SK-N-SH (cell line): ENCODE results near the gene PLAAT1. TPM values are rescaled to one million over a fixed set of nuclear protein-coding genes. Genes with fewer than 3 reads are reported as not detected.

ENCODE experiments used
- CTCF ChIA-PET: fragments of 300-600, 350-600 bp; formaldehyde crosslinking; extraction: SDS; loops from one replicate; lab custom pipeline; 2021; lab: Yijun Ruan, JAX
- POLR2A ChIA-PET: fragments of 350-600 bp; sonication (Branson Sonifier 250); formaldehyde crosslinking; extraction: SDS; loops from one replicate; lab custom pipeline; 2020; ENCODE audit warnings: antibody characterized with exemption, inconsistent platforms; lab: Yijun Ruan, JAX
- DNase-seq: peaks from one replicate; pipeline ENCODE4 v3.0.0; 2012
- H2AFZ ChIP-seq: fragments of 200-600 bp; sonication (generic); 2 replicates; pipeline ENCODE4 v1.8.1; 2016; ENCODE audit warnings: antibody characterized with exemption, mild to moderate bottlenecking, low read depth
- H3F3A ChIP-seq: fragments of 200-600 bp; sonication (generic); replicated peaks from 2 replicates; pipeline ENCODE3; 2016; ENCODE audit warnings: antibody characterized with exemption, mild to moderate bottlenecking; ENCODE audit not compliant: insufficient read depth
- H3K27ac ChIP-seq, 2 experiments: fragments of 200-500 bp in 1 of 2; fragments of 200-600 bp in 1 of 2; sonication (Bioruptor generic) in 1 of 2; sonication (generic), shearing (Covaris generic) in 1 of 2; 2 replicates each; pipeline versions ENCODE4 v1.5.1 to v1.6.1; 2014 to 2016; ENCODE audit warnings: low read depth in 2 of 2, inconsistent platforms in 1 of 2, low read length in 1 of 2, mild to moderate bottlenecking in 1 of 2, mixed read lengths in 1 of 2
- H3K27me3 ChIP-seq: fragments of 200-600 bp; sonication (generic), shearing (Covaris generic); 2 replicates; pipeline ENCODE4 v1.6.1; 2016; ENCODE audit warnings: mixed run types; ENCODE audit not compliant: insufficient read depth
- H3K36me3 ChIP-seq, 2 experiments: fragments of 200-500 bp in 1 of 2; fragments of 200-600 bp in 1 of 2; sonication (Bioruptor generic) in 1 of 2; sonication (generic) in 1 of 2; replicated peaks in 1 of 2; 2 replicates each; pipeline versions ENCODE3 to v1.5.1; 2014 to 2016; ENCODE audit warnings: low read length in 1 of 2, mild to moderate bottlenecking in 1 of 2; ENCODE audit not compliant: insufficient read depth in 2 of 2, control insufficient read depth in 1 of 2
- H3K4me1 ChIP-seq, 2 experiments: fragments of 200-500 bp in 1 of 2; fragments of 200-600 bp in 1 of 2; sonication (Bioruptor generic) in 1 of 2; sonication (generic), shearing (Covaris generic) in 1 of 2; 2 replicates each; pipeline versions ENCODE4 v1.5.1 to v1.6.1; 2014 to 2016; ENCODE audit warnings: low read depth in 1 of 2, low read length in 1 of 2, mixed run types in 1 of 2; ENCODE audit not compliant: insufficient read depth in 2 of 2, control insufficient read depth in 1 of 2
- H3K4me2 ChIP-seq: fragments of 200-600 bp; sonication (generic), shearing (Covaris generic); 2 replicates; pipeline ENCODE4 v1.6.1; 2017; ENCODE audit warnings: mixed run types
- H3K4me3 ChIP-seq, 2 experiments: fragments of 200-500 bp in 1 of 2; fragments of 200-600 bp in 1 of 2; sonication (Bioruptor generic) in 1 of 2; sonication (generic), shearing (Covaris generic) in 1 of 2; 2 replicates each; pipeline versions ENCODE4 v1.5.1 to v1.8.1; 2014 to 2016; ENCODE audit warnings: low read depth in 2 of 2, inconsistent platforms in 1 of 2, low read length in 1 of 2, mild to moderate bottlenecking in 1 of 2, mixed read lengths in 1 of 2, moderate library complexity in 1 of 2
- H3K79me2 ChIP-seq: fragments of 200-600 bp; sonication (generic); 2 replicates; pipeline ENCODE4 v1.8.1; 2017; ENCODE audit warnings: mild to moderate bottlenecking; ENCODE audit not compliant: insufficient read depth
- H3K9ac ChIP-seq: fragments of 200-600 bp; sonication (generic); 2 replicates; pipeline ENCODE4 v1.6.1; 2017; ENCODE audit warnings: mixed run types
- H3K9me2 ChIP-seq: fragments of 200-600 bp; sonication (generic); 2 replicates; pipeline ENCODE4 v1.6.1; 2017; ENCODE audit warnings: mixed run types
- H3K9me3 ChIP-seq: fragments of 200-600 bp; sonication (generic); 2 replicates; pipeline ENCODE4 v1.6.1; 2017; ENCODE audit warnings: mixed run types, mild to moderate bottlenecking, moderate library complexity
- H4K20me1 ChIP-seq: fragments of 200-600 bp; sonication (generic); 2 replicates; pipeline ENCODE4 v1.6.1; 2017; ENCODE audit warnings: mild to moderate bottlenecking, mixed run types; ENCODE audit not compliant: insufficient read depth
- EP300 ChIP-seq, 2 experiments: IDR thresholded peaks; 2 replicates each; pipeline versions ENCODE4 v1.4.0 to v1.6.1; 2012; ENCODE audit warnings: borderline replicate concordance in 1 of 2, low read depth in 1 of 2, low read length in 1 of 2
- EZH2phosphoT487 ChIP-seq: fragments of 200-600 bp; sonication (generic); IDR thresholded peaks from 2 replicates; pipeline ENCODE4 v1.6.1; 2017; ENCODE audit warnings: low read depth, mixed run types, mild to moderate bottlenecking, antibody characterized with exemption, moderate library complexity, borderline replicate concordance
- FOSL2 ChIP-seq: IDR thresholded peaks from 2 replicates; pipeline ENCODE4 v1.4.0; 2012; ENCODE audit warnings: low read depth, mild to moderate bottlenecking, moderate library complexity, borderline replicate concordance
- FOXM1 ChIP-seq: IDR thresholded peaks from 2 replicates; pipeline ENCODE4 v1.4.0; 2012; ENCODE audit warnings: low read depth, mild to moderate bottlenecking
- IRF3 ChIP-seq: fragments of 150-350 bp; IDR thresholded peaks from 2 replicates; pipeline ENCODE4 v1.6.1; 2016; ENCODE audit warnings: mild to moderate bottlenecking, low read depth, low read length
- MXI1 ChIP-seq: IDR thresholded peaks from 2 replicates; pipeline ENCODE4 v1.6.1; 2012; ENCODE audit warnings: mild to moderate bottlenecking, low read depth, low read length, improper control_type of control experiment
- NFIC ChIP-seq: IDR thresholded peaks from 2 replicates; pipeline ENCODE4 v1.4.0; 2012; ENCODE audit warnings: borderline replicate concordance
- NRF1 ChIP-seq: IDR thresholded peaks from 2 replicates; pipeline ENCODE4 v1.6.1; 2012; ENCODE audit warnings: low read depth, mild to moderate bottlenecking, low read length
- PBX3 ChIP-seq: IDR thresholded peaks from 2 replicates; pipeline ENCODE4; 2012
- POLR2AphosphoS5 ChIP-seq: IDR thresholded peaks from 2 replicates; pipeline ENCODE4 v1.6.1; 2012; ENCODE audit warnings: low read depth, low read length
- RCOR1 ChIP-seq: fragments of 150-350 bp; IDR thresholded peaks from 2 replicates; pipeline ENCODE4 v1.6.1; 2017; ENCODE audit warnings: antibody characterized with exemption, low read length
- REST ChIP-seq: IDR thresholded peaks from 2 replicates; pipeline ENCODE4 v1.6.1; 2012; ENCODE audit warnings: mild to moderate bottlenecking, low read depth, low read length, moderate library complexity
- RFX5 ChIP-seq: IDR thresholded peaks from 2 replicates; pipeline ENCODE4 v1.6.1; 2012; ENCODE audit warnings: mild to moderate bottlenecking, improper control_type of control experiment, low read length
- RXRA ChIP-seq: IDR thresholded peaks from 2 replicates; pipeline ENCODE4 v1.4.0; 2012; ENCODE audit warnings: low read depth, mild to moderate bottlenecking, borderline replicate concordance
- SIN3A ChIP-seq: IDR thresholded peaks from 2 replicates; pipeline ENCODE4 v1.6.1; 2012; ENCODE audit warnings: low read depth, mild to moderate bottlenecking, low read length, moderate library complexity, borderline replicate concordance
- SMC3 ChIP-seq: IDR thresholded peaks from 2 replicates; pipeline ENCODE4 v1.6.1; 2012; ENCODE audit warnings: low read depth, low read length, improper control_type of control experiment
- TCF12 ChIP-seq: IDR thresholded peaks from 2 replicates; pipeline ENCODE4 v1.4.0; 2012
- USF1 ChIP-seq: IDR thresholded peaks from 2 replicates; pipeline ENCODE4 v1.4.0; 2012; ENCODE audit warnings: low read depth, borderline replicate concordance
- USF2 ChIP-seq: fragments of 150-350 bp; IDR thresholded peaks from 2 replicates; pipeline ENCODE4 v1.6.1; 2017; ENCODE audit warnings: antibody characterized with exemption, low read length, low read depth, borderline replicate concordance
- ZBTB33 ChIP-seq: IDR thresholded peaks from 2 replicates; pipeline ENCODE4 v1.4.0; 2012; ENCODE audit warnings: low read depth, borderline replicate concordance
- WGBS: methylation state at CpG from one replicate; pipeline ENCODE4 v1.1.6; 2017; ENCODE audit warnings: low lambda C conversion rate; 5-methylcytosine and 5-hydroxymethylcytosine counted together
- polyA plus RNA-seq, 3 experiments: library from polyadenylated mRNA; depleted of rRNA; stranded (reverse); fragments of >200 nt; gene quantifications; 2 replicates each; pipeline ENCODE4 v1.2.3, GENCODE V29; 2012

The PLAAT1 gene
- polyA plus RNA-seq, 1 of the 3 experiments (the other 2 are of a cell fraction): 1.6 TPM

GRCh38 chr3:193229851-193230420 is 11.1 kb upstream of the PLAAT1 start (continued):
- TF ChIP-seq IRF3 (no peak), FOXM1 (no peak), RCOR1 (no peak), EZH2phosphoT487 (no peak), TCF12 (no peak)
- TF ChIP-seq, all 33 proteins: peak for 0

- 28% methylated on average over 4 of the region's 4 CpGs for WGBS
- no peaks in the 10 kb centered on the region for H3K36me3 ChIP-seq
- H3K9ac ChIP-seq: no peak overlapping the region
- ChIA-PET POLR2A (no interaction called here), CTCF (no interaction called here)
- H3K27me3 ChIP-seq: no peaks in the 10 kb centered on the region
- no peak overlapping the region for H2AFZ ChIP-seq
- no peaks in the 10 kb centered on the region for H3K4me1 ChIP-seq
- no peaks in the 10 kb centered on the region for H3K79me2 ChIP-seq
- H3K4me2 ChIP-seq: no peak overlapping the region
- H3K9me2 ChIP-seq: no peaks in the 10 kb centered on the region
- H3K4me3 ChIP-seq: no peak overlapping the region
- TF ChIP-seq SMC3 (no peak), REST (no peak), POLR2AphosphoS5 (no peak), NRF1 (no peak), RCOR1 (no peak), FOXM1 (no peak), FOSL2 (no peak), ZBTB33 (no peak), USF2 (no peak), MXI1 (no peak), NFIC (no peak), PBX3 (no peak), RXRA (no peak), USF1 (no peak), RFX5 (no peak), SIN3A (no peak), EP300 (IDR thresholded peaks at IDR 0.05; ENCODE audit: borderline replicate concordance in 1 of 2, low read depth in 1 of 2, low read length in 1 of 2) (no peak)
- H3F3A ChIP-seq: no peaks in the 10 kb centered on the region
- H4K20me1 ChIP-seq: no peaks in the 10 kb centered on the region
- no peak overlapping the region for H3K27ac ChIP-seq
- DNase-seq: no peak
- H3K9me3 ChIP-seq: no peaks in the 10 kb centered on the region
Observed at GRCh38 chr3:193230610-193231009, 10.4 kb upstream of the PLAAT1 start.
